MM.1S (cell line): ENCODE results near the gene MRPL41.

Experiments
- DNase-seq: peaks from one replicate; pipeline ENCODE4 v3.0.0-alpha.2; 2015
- H2AFZ ChIP-seq: fragments of 300-600 bp; sonication (generic); 2 replicates; pipeline ENCODE4 v1.6.0; 2016; ENCODE audit warnings: antibody characterized with exemption, low read length
- H3F3A ChIP-seq: fragments of 300-600 bp; sonication (generic); 2 replicates; pipeline ENCODE4 v1.6.1; 2016; ENCODE audit warnings: mild to moderate bottlenecking, antibody characterized with exemption, low read length, moderate library complexity, mixed read lengths; ENCODE audit not compliant: insufficient read depth
- H3K27ac ChIP-seq: fragments of 300-600 bp; sonication (generic); 2 replicates; pipeline ENCODE4 v1.5.1; 2016; ENCODE audit warnings: mild to moderate bottlenecking, low read length
- H3K27me3 ChIP-seq: fragments of 300-600 bp; sonication (generic); replicated peaks from 2 replicates; pipeline ENCODE4 v1.6.0; 2016; ENCODE audit warnings: low read length; ENCODE audit not compliant: insufficient read depth
- H3K36me3 ChIP-seq: fragments of 300-600 bp; sonication (generic); replicated peaks from 2 replicates; pipeline ENCODE4 v1.6.1; 2016; ENCODE audit warnings: mild to moderate bottlenecking, low read length, mixed read lengths; ENCODE audit not compliant: insufficient read depth
- H3K4me1 ChIP-seq: fragments of 300-600 bp; sonication (generic); 2 replicates; pipeline ENCODE4 v1.6.1; 2016; ENCODE audit warnings: low read length, mixed read lengths
- H3K4me2 ChIP-seq: fragments of 300-600 bp; sonication (generic); 2 replicates; pipeline ENCODE4 v1.6.0; 2016; ENCODE audit warnings: low read depth, low read length
- H3K4me3 ChIP-seq: fragments of 300-600 bp; sonication (generic); 2 replicates; pipeline ENCODE4 v1.5.1; 2016; ENCODE audit warnings: low read length, mixed read lengths
- H3K79me2 ChIP-seq: fragments of 300-600 bp; sonication (generic); 2 replicates; pipeline ENCODE4 v1.6.1; 2016; ENCODE audit warnings: mixed run types, low read length, mixed read lengths
- H3K9ac ChIP-seq: fragments of 300-600 bp; sonication (generic); 2 replicates; pipeline ENCODE4 v1.6.1; 2016; ENCODE audit warnings: low read length, mixed read lengths
- H3K9me2 ChIP-seq: fragments of 300-600 bp; sonication (generic); replicated peaks from 2 replicates; pipeline ENCODE4 v1.6.1; 2016; ENCODE audit warnings: mild to moderate bottlenecking, low read length, mixed read lengths; ENCODE audit not compliant: insufficient read depth
- H3K9me3 ChIP-seq: fragments of 300-600 bp; sonication (generic); replicated peaks from 2 replicates; pipeline ENCODE4 v1.6.1; 2016; ENCODE audit warnings: mild to moderate bottlenecking, low read length, mixed read lengths; ENCODE audit not compliant: insufficient read depth
- H4K20me1 ChIP-seq: fragments of 300-600 bp; sonication (generic); 2 replicates; pipeline ENCODE4 v1.6.1; 2016; ENCODE audit warnings: mild to moderate bottlenecking, low read length, moderate library complexity, mixed read lengths; ENCODE audit not compliant: insufficient read depth
- CTCF ChIP-seq: fragments of 300-600 bp; sonication (generic); IDR thresholded peaks from 2 replicates; pipeline ENCODE4 v1.5.1; 2016; ENCODE audit warnings: antibody characterized with exemption, low read length, mixed read lengths
- EZH2 ChIP-seq: fragments of 300-600 bp; sonication (generic); optimal IDR thresholded peaks from 2 replicates; pipeline ENCODE3; 2017; ENCODE audit warnings: low read depth, mild to moderate bottlenecking, antibody characterized with exemption, low read length, mixed read lengths
- EZH2phosphoT487 ChIP-seq: fragments of 300-600 bp; sonication (generic); IDR thresholded peaks from 2 replicates; pipeline ENCODE4 v1.6.1; 2018; ENCODE audit warnings: antibody characterized with exemption, low read length

Gene MRPL41

GRCh38 chr9:137556069-137556838 is 4.6 kb downstream of the MRPL41 start:
- DNase-seq, result no peak
- Histone ChIP-seq H3K36me3 (no peaks in the 10 kb centered on the region; the same call in 1 of the 2 replicates), H4K20me1 (no peaks in the 10 kb centered on the region; the same call in 1 of the 2 replicates), H3K27me3 (no peaks in the 10 kb centered on the region), H3K4me2 (no peak overlapping the region), H3K79me2 (peaks cover 15% of the 10 kb centered on the region), H3K27ac (no peak overlapping the region), H3K4me3 (no peak overlapping the region), H3K4me1 (no peaks in the 10 kb centered on the region), H3K9ac (no peak overlapping the region), H2AFZ (no peak overlapping the region), H3K9me2 (no peaks in the 10 kb centered on the region), H3K9me3 (no peaks in the 10 kb centered on the region), H3F3A (peaks cover 17% of the 10 kb centered on the region)
- TF ChIP-seq CTCF (no peak), EZH2 (no peak), EZH2phosphoT487 (no peak)

- H3K9ac ChIP-seq, result no peak overlapping the region
These were observed 6.4 kb downstream of the MRPL41 start for GRCh38 chr9:137558127-137558526.

GRCh38 chr9:137564134-137564533 is 12.5 kb downstream of the MRPL41 start:
- no peak for DNase-seq
- Histone ChIP-seq H3K27ac (no peak overlapping the region), H3K79me2 (peaks cover 9% of the 10 kb centered on the region; the same call in 1 of the 2 replicates), H3K9me3 (no peaks in the 10 kb centered on the region), H2AFZ (no peak overlapping the region), H3K36me3 (no peaks in the 10 kb centered on the region; the same call in 1 of the 2 replicates), H3K4me3 (no peak overlapping the region), H3K9ac (no peak overlapping the region), H3K4me1 (no peaks in the 10 kb centered on the region), H3K27me3 (no peaks in the 10 kb centered on the region), H3K4me2 (no peak overlapping the region), H3K9me2 (no peaks in the 10 kb centered on the region), H4K20me1 (no peaks in the 10 kb centered on the region; the same call in 1 of the 2 replicates), H3F3A (no peaks in the 10 kb centered on the region)
- TF ChIP-seq EZH2phosphoT487 (no peak), CTCF (no peak), EZH2 (no peak)

More at GRCh38 chr9:137558127-137558526, 6.4 kb downstream of the MRPL41 start:
- H3K4me2 ChIP-seq, result no peak overlapping the region
- H3K4me3 ChIP-seq, result no peak overlapping the region
- H3K79me2 ChIP-seq, result peaks cover 12% of the 10 kb centered on the region; the same call in 1 of the 2 replicates
- no peaks in the 10 kb centered on the region for H3K9me3 ChIP-seq
- peaks cover 11% of the 10 kb centered on the region for H3F3A ChIP-seq
- H3K9me2 ChIP-seq, result no peaks in the 10 kb centered on the region
- no peaks in the 10 kb centered on the region for H3K27me3 ChIP-seq
- no peaks in the 10 kb centered on the region; the same call in 1 of the 2 replicates for H4K20me1 ChIP-seq
- no peak for TF ChIP-seq EZH2phosphoT487
- no peak for TF ChIP-seq CTCF
- no peak for TF ChIP-seq EZH2
- no peak for DNase-seq
- no peaks in the 10 kb centered on the region; the same call in 1 of the 2 replicates for H3K36me3 ChIP-seq
- no peak overlapping the region for H2AFZ ChIP-seq
- H3K4me1 ChIP-seq, result no peaks in the 10 kb centered on the region
- no peak overlapping the region for H3K27ac ChIP-seq
